Activated T-cell treated with anti-CD3 and anti-CD28 coated beads, Interleukin-2, amount 50 U/mL, for 4 hours (primary cell): ENCODE data around the gene ANKS3. TPM values are rescaled to one million over a fixed set of nuclear protein-coding genes. Genes with fewer than 3 reads are reported as not detected.

ENCODE experiments used
- ATAC-seq, 2 donors: fragments of 200-7000 bp; cut with Tn5 transposase; one replicate each; pipeline ENCODE4 v1.10.0; 2021
- DNase-seq: peaks from one replicate; pipeline ENCODE4 v3.0.0-alpha.2; 2020
- H3K27me3 Mint-ChIP-seq: one replicate; pipeline ENCODE4 v1.8.0; 2021; ENCODE audit warnings: low read depth, mixed read lengths
- H3K36me3 Mint-ChIP-seq: one replicate; pipeline ENCODE4 v1.8.0; 2022; ENCODE audit warnings: mixed read lengths; ENCODE audit not compliant: insufficient read depth
- H3K4me1 Mint-ChIP-seq: one replicate; pipeline ENCODE4 v1.8.0; 2021; ENCODE audit warnings: low read depth, mixed read lengths
- H3K4me3 Mint-ChIP-seq: one replicate; pipeline ENCODE4 v1.8.0; 2021; ENCODE audit warnings: mild to moderate bottlenecking, moderate library complexity, mixed read lengths
- H3K9me3 Mint-ChIP-seq: one replicate; pipeline ENCODE4 v1.8.0; 2021; ENCODE audit warnings: mixed read lengths
- total RNA-seq, 3 donors: library from RNA; stranded (reverse); gene quantifications; one replicate each; pipeline ENCODE4 v1.2.1, GENCODE V29; 2021

The ANKS3 gene
- total RNA-seq, 3 donors from 2014 or later = 19.4 to 24.1 (median 21.8) TPM

DNA sequence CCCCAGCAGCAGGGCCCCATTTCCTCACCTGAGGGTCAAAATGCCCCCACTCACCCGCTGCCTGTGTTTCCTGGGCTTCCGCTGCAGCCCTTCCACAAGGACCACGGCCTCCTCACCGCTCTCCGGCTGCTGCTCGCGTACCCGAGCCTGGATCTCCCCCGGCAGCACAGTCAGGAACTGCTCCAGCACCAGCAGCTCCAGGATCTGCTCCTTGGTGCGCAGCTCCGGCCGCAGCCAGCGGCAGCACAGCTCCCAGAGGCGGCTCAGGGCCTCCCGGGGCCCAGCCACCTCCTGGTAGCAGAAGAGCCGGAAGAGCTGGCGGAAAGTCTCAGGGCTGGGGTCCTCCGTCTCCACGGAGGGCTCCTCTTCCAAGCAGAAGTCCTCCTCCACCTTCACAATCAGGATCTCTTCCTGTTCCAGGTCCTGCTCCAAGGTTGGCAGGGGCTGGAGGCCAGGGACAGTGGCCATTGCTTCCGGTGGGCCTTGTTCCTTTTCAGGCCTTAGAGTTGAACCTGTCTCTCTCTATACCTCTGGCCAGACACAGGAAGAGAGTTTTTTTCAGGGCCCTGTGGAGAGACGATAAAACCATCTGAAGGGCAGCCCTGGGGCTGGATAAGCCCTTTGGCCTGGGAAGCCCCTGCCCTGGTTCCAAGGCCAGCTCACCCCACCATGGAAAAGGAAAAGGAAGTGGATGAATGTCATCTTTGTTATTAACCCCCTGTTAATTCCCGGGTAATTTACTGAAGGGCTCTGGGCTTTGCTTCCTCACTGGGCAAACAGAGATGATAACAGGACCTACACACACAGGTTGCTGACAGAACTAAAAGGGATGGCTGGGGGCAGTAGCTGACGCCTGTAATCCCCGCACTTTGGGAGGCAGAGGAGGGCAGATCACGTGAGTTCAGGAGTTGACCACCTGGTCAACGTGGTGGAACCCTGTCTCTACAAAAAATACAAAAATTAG is 31.7 kb upstream of the ANKS3 start:
- peaks cover 29% of the 10 kb centered on the region for H3K4me1 Mint-ChIP-seq
- H3K9me3 Mint-ChIP-seq = no peaks in the 10 kb centered on the region
- peaks cover 5% of the 10 kb centered on the region for H3K36me3 Mint-ChIP-seq
- peak overlapping the region; percentile 84 for H3K4me3 Mint-ChIP-seq
- no peaks in the 10 kb centered on the region for H3K27me3 Mint-ChIP-seq
- ATAC-seq (no peak), DNase-seq (no peak)

DNA sequence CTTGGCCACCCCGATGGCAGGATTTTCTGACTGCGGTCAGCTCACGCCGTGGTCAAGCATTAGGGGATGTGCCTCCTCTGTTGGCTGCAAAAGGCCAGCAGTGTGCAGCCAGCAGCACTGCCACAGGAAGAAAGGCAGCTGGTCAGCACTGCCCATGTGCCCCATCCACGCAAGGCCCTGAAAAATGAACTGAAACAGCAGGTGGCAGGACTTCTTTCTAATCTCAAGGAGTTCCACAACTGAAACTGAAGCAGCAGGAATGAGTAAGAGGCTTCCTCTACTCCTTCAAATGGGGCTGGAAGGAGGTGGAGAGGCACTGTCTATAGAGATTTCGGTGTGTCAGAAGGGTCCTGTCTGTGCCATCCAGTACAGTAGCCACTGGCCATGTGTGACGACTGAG is 29.7 kb upstream of the ANKS3 start:
- Mint-ChIP-seq H3K9me3 (no peaks in the 10 kb centered on the region), H3K4me3 (no peak overlapping the region), H3K36me3 (peaks cover 18% of the 10 kb centered on the region), H3K4me1 (peaks cover 22% of the 10 kb centered on the region), H3K27me3 (no peaks in the 10 kb centered on the region)
- DNase-seq (no peak), ATAC-seq (no peak)

DNA sequence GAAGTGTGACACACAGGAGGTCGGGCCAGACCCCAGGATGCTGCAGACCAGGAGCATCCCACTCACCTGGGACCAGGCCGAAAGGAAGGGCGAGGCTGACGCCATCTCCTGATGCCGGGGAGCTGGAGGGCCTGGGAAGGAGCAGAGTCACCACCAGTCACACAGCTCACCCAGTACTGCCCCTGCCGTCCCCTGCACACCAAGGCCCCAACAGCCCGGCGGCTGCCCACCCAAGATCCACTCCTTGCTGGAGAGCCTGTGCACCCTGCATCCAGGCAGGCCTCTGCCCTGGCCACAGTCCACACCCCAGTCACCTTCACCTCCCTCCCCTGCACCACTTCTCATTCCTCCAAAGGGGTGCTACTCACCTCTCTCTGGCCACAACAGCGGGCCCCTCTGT is 28.1 kb upstream of the ANKS3 start:
- ATAC-seq = no peak
- Mint-ChIP-seq H3K36me3 (peaks cover 23% of the 10 kb centered on the region), H3K9me3 (no peaks in the 10 kb centered on the region), H3K4me1 (peaks cover 10% of the 10 kb centered on the region), H3K4me3 (no peak overlapping the region), H3K27me3 (no peaks in the 10 kb centered on the region)
- DNase-seq = no peak

DNA sequence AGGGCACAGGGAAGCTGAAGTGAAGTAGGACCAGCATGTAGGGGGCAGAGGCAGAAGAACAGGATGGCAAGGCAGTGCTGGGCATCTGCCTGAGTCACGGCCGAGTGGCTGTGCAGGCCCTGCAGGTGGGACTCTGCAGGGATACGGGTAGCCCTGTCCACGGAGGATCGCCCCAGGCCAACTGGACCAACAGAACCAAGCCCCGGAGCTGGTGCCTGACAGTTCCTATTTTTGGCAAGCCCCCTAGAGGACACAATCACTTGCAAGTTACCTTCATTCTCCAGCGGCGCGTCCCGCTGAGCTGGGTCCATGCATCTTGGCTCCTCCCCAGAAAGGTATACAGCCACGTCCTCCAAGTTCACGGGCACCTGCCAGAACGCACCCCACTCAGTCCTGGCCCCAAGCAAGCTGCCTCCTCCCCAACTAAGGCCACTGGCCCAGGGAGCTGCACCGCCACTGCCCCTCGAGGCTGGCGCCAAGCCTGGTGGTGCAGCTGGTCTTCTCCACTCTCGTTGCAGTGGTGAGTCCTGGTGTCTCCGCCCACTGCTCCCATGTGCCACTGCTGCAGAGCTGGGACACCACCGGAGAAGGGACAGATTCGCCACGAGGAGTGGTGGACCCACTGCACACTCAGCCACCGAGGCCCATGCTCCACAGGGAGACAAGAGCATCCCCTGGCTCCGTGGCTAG is 26.3 kb upstream of the ANKS3 start:
- peaks cover 30% of the 10 kb centered on the region for H3K36me3 Mint-ChIP-seq
- no peaks in the 10 kb centered on the region for H3K27me3 Mint-ChIP-seq
- ATAC-seq (no peak), DNase-seq (no peak)
- no peaks in the 10 kb centered on the region for H3K4me1 Mint-ChIP-seq
- H3K9me3 Mint-ChIP-seq = no peaks in the 10 kb centered on the region
- H3K4me3 Mint-ChIP-seq = no peak overlapping the region

DNA sequence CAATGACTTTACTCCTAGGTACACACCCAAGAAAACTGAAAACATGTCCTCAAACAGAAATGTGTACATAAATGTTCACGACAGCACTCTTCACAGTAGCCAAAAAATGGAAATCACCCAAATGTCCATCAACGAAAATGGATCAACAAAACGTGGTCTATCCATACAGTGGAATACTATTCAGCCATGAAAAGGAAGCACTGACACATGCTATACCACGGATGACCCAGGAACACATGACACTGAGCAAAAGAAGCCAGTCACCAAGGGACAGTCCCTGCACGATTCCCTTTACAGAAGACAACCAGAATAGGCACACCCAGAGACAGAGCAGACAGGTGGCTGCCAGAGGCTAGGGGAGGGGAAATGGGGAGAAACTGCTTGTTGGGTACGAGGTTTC is 21.6 kb upstream of the ANKS3 start:
- Mint-ChIP-seq H3K36me3 (peaks cover 33% of the 10 kb centered on the region), H3K27me3 (no peaks in the 10 kb centered on the region), H3K4me3 (no peak overlapping the region), H3K4me1 (no peaks in the 10 kb centered on the region), H3K9me3 (no peaks in the 10 kb centered on the region)
- ATAC-seq (no peak), DNase-seq (no peak)

DNA sequence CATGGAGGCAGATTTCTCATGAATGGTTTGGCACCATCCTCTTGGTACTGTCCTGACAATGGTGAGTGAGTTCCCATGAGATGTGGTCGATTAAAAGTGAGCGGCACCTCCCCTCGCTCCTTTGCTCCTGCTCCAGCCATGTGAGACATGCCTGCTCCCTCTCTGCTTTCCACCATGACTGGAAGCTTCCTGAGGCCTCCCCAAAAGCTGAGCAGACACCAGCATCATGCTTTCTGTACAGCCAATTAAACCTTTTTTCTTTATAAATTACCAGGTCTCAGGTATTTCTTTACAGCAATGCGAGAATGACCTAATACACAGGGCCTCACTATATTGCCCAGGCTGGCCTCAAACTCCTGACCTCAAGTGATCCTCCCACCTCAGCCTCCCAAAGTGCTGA is 20.8 kb upstream of the ANKS3 start:
- peaks cover 26% of the 10 kb centered on the region for H3K36me3 Mint-ChIP-seq
- H3K9me3 Mint-ChIP-seq = no peaks in the 10 kb centered on the region
- H3K27me3 Mint-ChIP-seq = no peaks in the 10 kb centered on the region
- DNase-seq (no peak), ATAC-seq (no peak)
- no peaks in the 10 kb centered on the region for H3K4me1 Mint-ChIP-seq
- no peak overlapping the region for H3K4me3 Mint-ChIP-seq

DNA sequence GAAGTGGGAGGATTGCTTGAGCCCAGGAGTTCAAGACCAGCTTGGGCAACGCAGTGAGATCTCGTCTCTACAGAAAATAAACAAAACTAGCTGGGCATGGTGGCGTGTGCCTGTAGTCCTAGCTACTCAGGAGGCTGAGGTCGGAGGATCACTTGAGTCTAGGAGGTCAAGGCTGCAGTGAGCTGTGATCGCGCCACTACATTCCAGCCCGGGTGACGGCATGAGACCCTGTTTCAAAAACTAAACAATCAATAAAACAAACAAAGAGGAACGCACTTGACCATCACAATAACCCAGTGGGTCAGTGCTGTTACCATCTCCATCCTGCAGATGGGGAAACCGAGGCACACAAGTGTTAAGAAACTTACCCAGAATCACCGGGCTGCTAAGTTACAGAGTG is 19.2 kb upstream of the ANKS3 start:
- Mint-ChIP-seq H3K36me3 (peaks cover 16% of the 10 kb centered on the region), H3K4me1 (peaks cover 3% of the 10 kb centered on the region)
- no peak for ATAC-seq

DNA sequence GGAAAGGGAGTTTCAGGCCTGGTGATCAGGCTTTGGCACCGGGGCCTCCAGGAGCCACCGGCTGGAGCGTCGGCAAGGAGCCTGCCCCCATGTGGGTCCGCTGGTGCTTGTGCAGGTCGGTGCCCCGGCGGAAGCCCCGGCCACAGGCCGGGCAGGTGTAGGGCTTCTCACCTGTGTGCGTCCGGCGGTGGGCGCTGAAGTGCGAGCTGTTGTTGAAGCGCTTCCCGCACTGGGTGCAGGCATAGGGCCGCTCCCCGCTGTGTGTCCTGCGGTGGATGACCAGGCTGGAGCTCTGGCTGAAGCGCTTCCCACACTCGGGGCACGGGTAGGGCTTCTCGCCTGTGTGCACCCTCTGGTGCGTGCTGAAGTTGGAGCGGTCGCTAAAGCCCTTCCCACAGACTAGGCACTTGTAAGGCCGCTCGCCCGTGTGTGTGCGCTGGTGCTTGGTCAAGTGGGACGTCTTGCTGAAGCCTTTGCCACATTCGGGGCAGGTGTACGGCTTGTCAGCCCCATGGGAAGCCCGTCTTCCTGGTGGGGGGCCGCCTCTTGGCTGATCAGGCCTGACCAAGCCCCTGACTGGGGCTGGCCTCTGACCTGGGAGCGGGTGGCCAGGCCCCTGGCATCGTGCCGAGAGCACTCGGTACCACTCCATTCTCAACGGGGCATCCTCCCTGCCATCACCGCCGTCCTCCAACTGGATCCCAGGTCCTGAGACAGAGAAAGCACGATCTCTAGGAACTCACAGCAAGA is 18.5 kb upstream of the ANKS3 start:
- no peak for ATAC-seq
- Mint-ChIP-seq H3K9me3 (no peaks in the 10 kb centered on the region), H3K4me3 (no peak overlapping the region), H3K36me3 (peaks cover 16% of the 10 kb centered on the region), H3K4me1 (peaks cover 8% of the 10 kb centered on the region), H3K27me3 (no peaks in the 10 kb centered on the region)
- DNase-seq = no peak

More for the DNA sequence above, 19.2 kb upstream of the ANKS3 start:
- Mint-ChIP-seq H3K9me3 (no peaks in the 10 kb centered on the region), H3K4me3 (no peak overlapping the region), H3K27me3 (no peaks in the 10 kb centered on the region)
- DNase-seq = no peak

DNA sequence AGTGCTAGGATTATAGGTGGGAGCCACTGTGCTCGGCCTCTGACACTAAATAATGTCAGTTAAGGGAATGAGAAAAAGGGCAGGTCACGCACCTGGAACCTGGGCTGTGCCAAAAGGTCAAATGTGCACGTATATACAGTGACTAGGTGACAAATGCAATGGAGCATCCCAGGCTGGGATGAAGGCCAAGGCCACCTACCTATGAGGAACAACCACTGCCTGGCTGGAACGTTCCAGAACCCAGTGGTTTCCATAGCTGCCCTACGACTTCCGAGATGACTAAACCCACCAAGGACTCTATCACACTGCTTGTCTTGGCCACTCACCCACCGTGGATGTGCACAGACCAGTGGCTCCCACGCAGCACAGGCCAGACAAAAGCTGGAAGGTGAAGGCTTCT is 16.8 kb upstream of the ANKS3 start:
- DNase-seq (no peak), ATAC-seq (no peak)
- Mint-ChIP-seq H3K4me3 (no peak overlapping the region), H3K36me3 (peaks cover 15% of the 10 kb centered on the region), H3K27me3 (no peaks in the 10 kb centered on the region), H3K4me1 (peaks cover 8% of the 10 kb centered on the region), H3K9me3 (no peaks in the 10 kb centered on the region)

DNA sequence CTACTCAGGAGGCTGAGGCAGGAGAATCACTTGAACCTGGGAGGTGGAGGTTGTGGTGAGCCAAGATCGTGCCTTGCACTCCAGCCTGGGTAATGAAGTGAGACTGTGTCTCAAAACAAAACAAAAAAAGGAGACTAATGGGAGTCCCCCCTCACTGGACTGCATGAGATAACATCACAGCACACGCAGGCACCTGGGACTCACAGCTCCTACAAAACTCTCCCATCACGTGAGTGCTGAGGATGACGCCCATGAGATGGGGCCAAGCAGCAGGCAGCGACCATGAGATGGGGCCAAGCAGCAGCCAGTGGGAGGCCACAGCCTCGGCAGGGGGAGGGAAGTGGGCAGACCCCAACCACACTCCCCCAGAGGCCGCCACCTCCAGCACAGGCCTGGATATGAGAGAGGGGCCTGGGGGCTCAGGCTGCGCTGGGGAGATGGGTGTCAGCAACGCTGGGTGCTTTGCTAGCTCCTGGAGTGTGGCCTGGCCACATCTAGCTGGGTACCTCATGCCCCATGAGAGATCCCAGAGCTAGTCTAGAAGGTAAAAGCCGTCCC is 15.7 kb upstream of the ANKS3 start:
- no peaks in the 10 kb centered on the region for H3K27me3 Mint-ChIP-seq
- H3K9me3 Mint-ChIP-seq = no peaks in the 10 kb centered on the region
- DNase-seq (no peak), ATAC-seq (no peak)
- H3K4me3 Mint-ChIP-seq = no peak overlapping the region
- H3K4me1 Mint-ChIP-seq = peaks cover 8% of the 10 kb centered on the region
- H3K36me3 Mint-ChIP-seq = peaks cover 8% of the 10 kb centered on the region

DNA sequence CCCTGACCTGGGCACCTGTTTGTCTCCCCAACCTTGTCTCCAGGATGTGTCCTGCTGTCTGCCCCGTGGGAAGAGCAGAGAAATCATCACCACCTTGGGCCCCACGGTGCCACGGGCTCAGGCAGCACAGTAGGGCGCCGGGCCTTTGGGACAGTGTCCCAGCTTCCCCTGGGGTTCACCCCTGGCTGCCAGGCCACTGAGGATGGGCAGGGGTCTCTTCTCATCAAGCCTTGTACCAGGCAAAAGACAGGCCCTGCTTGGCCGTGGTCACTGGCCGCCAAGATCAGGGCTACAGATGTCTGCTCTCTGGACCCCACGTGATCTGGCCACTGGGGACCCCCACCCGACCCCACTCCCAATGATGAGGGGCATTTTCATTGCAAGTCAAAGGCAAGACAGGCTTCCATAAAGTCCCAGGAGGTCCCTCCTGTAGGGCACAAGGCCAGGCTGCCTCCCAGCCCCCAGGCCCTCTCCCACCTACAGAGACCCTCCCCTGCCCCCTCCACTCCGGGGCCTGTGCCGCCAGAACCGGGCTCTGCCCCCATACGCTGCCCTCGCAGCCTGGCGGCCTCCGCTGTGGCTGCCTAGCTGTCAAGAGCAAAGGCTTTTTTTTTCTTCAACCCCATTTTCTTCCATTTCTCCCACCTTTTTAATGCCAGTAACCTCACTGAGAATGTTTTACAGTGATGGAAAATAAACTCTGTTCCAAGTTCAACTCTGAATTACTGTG is 14.8 kb upstream of the ANKS3 start:
- ATAC-seq (no peak), DNase-seq (no peak)
- H3K4me3 Mint-ChIP-seq = no peak overlapping the region
- H3K36me3 Mint-ChIP-seq = peaks cover 6% of the 10 kb centered on the region
- H3K9me3 Mint-ChIP-seq = no peaks in the 10 kb centered on the region
- peaks cover 8% of the 10 kb centered on the region for H3K4me1 Mint-ChIP-seq
- H3K27me3 Mint-ChIP-seq = no peaks in the 10 kb centered on the region

DNA sequence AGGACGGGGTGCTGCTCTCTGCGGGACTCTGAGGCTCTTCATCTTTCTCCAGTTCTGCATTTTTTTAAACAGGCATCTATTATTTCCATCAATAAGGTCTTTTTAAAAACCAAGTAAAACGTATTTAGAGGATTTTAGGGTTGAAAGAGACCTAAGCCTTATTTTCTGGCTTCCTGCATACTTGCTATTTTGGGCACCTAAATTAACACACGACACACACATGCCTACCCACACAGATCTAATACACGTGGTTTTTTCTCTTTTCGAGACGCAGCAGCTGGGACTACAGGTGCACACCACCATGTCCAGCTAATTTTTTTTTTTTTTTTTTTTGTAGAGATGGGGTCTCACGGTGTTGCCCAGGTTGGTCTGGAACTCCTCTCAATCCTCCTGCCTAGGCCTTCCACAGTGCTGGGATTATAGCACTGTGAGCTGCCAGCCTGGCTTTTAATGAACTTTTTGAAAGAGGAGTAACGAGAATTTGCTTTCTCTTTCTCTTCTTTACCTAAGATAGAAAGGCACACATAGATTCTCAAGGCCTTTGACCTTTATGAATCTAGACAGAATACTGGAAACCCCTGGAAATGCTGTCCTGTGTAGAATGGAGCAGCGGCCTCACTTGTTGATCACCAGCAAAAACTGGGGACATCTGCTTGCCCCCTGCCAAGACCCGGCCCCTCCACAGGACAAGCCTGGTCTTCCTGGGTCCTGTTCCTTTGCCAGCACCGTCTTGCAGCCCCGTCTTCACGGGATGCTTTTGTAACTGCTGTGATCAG is 14.0 kb upstream of the ANKS3 start:
- Mint-ChIP-seq H3K4me3 (peak overlapping the region; percentile 35), H3K27me3 (no peaks in the 10 kb centered on the region), H3K9me3 (no peaks in the 10 kb centered on the region), H3K36me3 (peaks cover 3% of the 10 kb centered on the region), H3K4me1 (peaks cover 12% of the 10 kb centered on the region)
- DNase-seq = no peak
- peak in 1 of 2 donors; percentile 29 for ATAC-seq

DNA sequence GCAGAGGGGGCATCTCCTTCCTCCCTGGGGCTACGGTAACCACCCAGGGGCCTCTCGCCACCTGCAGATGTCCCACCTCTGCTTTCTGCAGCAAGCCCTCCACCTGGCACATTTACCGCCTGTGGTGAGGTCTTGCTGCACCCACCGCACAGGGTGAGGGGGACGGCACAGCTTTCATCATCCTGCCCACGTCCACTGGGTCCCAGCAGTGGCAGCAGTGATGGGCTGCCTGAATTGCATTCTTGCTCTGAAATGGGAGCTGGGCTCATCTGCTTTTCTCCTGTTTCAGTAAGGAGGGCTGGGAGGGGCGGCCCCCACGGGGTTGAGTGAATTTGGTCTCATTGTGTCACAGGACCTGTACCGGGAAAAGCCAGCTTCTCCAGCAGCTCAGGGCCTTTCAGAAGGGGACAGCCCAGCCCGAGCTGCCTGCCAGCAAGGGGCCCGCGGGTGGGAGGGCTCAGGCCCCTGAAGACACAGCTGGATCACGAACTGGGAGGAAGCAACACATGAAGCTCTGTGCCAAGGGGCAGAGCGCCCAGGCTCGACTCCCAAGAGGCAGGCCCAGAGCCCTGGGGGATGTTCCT is 13.0 kb upstream of the ANKS3 start:
- no peak overlapping the region for H3K4me3 Mint-ChIP-seq
- DNase-seq = no peak
- H3K36me3 Mint-ChIP-seq = peaks cover 3% of the 10 kb centered on the region
- no peaks in the 10 kb centered on the region for H3K27me3 Mint-ChIP-seq
- peaks cover 12% of the 10 kb centered on the region for H3K4me1 Mint-ChIP-seq
- ATAC-seq = peak; percentile 16 to 34
- no peaks in the 10 kb centered on the region for H3K9me3 Mint-ChIP-seq
